Cardiac fibroblast (primary cell): ENCODE measurements around the gene CEP89.

Experiments
- DNase-seq, 2 donors: peaks; one replicate each; pipeline versions ENCODE4 v3.0.0 to v3.0.0-alpha.2; 2010; ENCODE audit warnings: low read depth in 2 of 2
- H3K4me3 ChIP-seq, 2 donors: replicated peaks in 1 of 2; 1 replicate in 1 of 2; 2 replicates in 1 of 2; pipeline ENCODE4 v1.5.1; 2011; ENCODE audit warnings: low read depth in 2 of 2, low read length in 2 of 2, mild to moderate bottlenecking in 2 of 2, moderate library complexity in 1 of 2
- TF ChIP-seq, protein P1 (sequence below): IDR thresholded peaks from one replicate; pipeline ENCODE4 v1.5.1; 2011; ENCODE audit warnings: low read depth, mild to moderate bottlenecking, low read length, inconsistent platforms

CEP89 gene

DNA sequence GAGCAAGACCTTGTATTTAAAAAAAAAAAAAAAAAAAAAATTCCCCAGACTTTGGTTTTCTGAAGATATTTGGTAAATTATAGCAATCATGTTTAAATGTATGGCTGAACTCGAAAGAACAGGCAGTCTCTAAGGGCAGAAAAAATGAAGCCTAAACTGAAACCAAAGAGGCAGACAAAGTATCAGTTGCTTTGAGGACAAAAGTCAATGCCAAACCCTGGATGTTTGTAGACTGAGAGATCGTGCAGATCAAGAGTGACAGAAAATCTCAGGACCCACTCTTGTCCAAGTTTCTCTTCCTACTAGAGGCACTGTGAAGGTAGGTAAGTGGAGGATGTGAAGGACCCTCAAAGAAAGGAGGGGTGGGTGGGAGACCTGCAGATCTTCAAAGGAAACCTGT lies 91.1 kb downstream of the CEP89 start:
- no peak for DNase-seq
- H3K4me3 ChIP-seq = no peak overlapping the region

GRCh38 chr19:32879741-32880140 lies 92.0 kb downstream of the CEP89 start:
- no peak overlapping the region for H3K4me3 ChIP-seq
- no peak for DNase-seq
- TF ChIP-seq, protein P1, sequence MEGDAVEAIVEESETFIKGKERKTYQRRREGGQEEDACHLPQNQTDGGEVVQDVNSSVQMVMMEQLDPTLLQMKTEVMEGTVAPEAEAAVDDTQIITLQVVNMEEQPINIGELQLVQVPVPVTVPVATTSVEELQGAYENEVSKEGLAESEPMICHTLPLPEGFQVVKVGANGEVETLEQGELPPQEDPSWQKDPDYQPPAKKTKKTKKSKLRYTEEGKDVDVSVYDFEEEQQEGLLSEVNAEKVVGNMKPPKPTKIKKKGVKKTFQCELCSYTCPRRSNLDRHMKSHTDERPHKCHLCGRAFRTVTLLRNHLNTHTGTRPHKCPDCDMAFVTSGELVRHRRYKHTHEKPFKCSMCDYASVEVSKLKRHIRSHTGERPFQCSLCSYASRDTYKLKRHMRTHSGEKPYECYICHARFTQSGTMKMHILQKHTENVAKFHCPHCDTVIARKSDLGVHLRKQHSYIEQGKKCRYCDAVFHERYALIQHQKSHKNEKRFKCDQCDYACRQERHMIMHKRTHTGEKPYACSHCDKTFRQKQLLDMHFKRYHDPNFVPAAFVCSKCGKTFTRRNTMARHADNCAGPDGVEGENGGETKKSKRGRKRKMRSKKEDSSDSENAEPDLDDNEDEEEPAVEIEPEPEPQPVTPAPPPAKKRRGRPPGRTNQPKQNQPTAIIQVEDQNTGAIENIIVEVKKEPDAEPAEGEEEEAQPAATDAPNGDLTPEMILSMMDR = no peak

More for the DNA sequence above, 91.1 kb downstream of the CEP89 start:
- TF ChIP-seq, protein P1 = no peak

- DNase-seq = no peak
Observed at GRCh38 chr19:32878988-32879387, 92.8 kb downstream of the CEP89 start.

GRCh38 chr19:32877977-32878745 lies 93.6 kb downstream of the CEP89 start:
- no peak for DNase-seq

More at GRCh38 chr19:32878988-32879387, 92.8 kb downstream of the CEP89 start:
- H3K4me3 ChIP-seq = no peak overlapping the region
- TF ChIP-seq, protein P1 = no peak

DNA sequence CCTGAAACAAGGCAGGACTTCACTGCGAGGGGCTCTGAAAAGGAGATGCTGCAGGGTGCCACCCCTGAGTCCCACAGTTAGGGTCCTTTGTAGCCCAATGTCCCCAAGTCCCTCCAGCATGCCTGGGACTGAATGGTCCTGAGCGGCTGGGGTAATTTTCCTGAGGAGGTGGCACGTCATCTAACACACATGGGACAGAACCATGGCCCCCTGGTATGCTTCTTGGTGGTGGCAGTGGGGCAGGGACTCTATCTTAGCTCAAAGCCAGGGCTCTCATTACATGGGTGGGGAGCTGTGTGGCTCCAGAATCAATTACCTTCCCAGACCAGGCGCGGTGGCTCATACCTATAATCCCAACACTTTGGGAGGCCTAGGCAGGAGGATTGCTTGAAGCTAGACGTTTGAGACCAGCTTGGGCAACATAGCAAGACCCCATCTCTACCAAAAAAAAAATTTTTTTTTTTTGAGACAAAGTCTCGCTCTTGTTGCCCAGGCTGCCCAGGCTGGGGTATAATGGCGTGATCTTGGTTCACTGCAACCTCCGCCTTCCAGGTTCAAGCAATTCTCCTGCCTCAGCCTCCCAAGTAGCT lies 94.3 kb downstream of the CEP89 start:
- no peak for DNase-seq
- TF ChIP-seq, protein P1 = no peak
- H3K4me3 ChIP-seq = no peak overlapping the region

More at GRCh38 chr19:32877977-32878745, 93.6 kb downstream of the CEP89 start:
- TF ChIP-seq, protein P1 = no peak
- no peak overlapping the region for H3K4me3 ChIP-seq

DNA sequence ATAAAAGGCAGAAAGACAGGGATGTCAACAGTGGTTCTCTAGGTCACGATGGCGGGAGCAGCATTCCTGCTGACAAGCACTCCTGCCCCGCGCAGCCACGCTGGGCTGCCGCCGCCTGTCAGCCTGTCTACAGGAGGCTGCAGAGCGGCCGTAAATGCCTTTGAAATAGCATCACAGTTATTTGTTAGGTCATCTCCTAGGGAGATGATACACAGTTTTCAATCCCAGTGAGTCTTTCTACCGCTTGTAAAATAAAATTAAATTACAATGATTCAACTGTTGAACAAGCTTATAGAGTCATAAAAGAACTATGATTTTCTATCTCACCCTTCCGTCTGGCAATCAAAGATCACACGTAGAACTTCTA lies 94.9 kb downstream of the CEP89 start:
- TF ChIP-seq, protein P1 = no peak
- peak; percentile 9 to 39 for DNase-seq
- no peak overlapping the region for H3K4me3 ChIP-seq
